GM19240 (cell line): ENCODE results near the gene A1BG.

Experiments used
- DNase-seq: peaks from one replicate; pipeline ENCODE4 v3.0.0; 2011; ENCODE audit warnings: low spot score; ENCODE audit not compliant: insufficient read length

The A1BG gene, protein sequence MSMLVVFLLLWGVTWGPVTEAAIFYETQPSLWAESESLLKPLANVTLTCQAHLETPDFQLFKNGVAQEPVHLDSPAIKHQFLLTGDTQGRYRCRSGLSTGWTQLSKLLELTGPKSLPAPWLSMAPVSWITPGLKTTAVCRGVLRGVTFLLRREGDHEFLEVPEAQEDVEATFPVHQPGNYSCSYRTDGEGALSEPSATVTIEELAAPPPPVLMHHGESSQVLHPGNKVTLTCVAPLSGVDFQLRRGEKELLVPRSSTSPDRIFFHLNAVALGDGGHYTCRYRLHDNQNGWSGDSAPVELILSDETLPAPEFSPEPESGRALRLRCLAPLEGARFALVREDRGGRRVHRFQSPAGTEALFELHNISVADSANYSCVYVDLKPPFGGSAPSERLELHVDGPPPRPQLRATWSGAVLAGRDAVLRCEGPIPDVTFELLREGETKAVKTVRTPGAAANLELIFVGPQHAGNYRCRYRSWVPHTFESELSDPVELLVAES

DNA sequence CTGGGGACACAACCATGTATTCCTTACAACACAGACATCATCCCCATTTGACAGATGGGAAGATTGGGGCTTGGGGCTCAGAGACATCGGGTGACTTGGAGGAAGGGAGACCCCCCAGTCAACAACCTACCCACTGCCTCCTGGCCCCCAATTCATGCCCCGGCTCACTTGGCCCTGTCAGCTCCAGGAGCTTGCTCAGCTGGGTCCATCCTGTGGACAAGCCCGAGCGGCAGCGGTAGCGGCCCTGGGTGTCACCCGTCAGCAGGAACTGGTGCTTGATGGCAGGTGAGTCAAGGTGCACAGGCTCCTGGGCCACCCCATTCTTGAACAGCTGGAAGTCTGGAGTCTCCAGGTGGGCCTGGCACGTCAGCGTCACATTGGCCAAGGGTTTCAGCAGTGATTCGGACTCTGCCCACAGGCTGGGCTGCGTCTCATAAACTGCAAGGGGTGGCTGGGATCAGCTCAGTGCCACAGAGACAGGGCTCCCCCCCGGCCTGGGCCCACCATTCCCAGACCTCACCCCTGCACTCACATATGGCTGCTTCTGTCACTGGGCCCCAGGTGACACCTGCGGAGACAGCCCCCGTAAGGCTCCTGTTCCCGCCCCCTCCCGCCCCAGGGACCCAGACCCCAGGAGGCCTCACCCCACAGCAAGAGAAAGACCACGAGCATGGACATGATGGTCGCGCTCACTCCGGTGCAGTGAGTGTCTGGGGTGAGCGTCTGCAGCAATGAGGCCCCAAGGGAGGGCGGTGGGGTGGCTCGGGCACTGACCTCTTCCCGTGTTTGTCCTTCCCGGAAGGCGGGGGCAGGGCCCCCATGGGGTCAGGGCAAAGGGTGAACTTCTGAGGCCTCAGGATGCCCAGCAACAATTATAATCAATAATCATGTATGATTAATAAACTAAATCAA lies at the start of gene A1BG:
A1BG (minus strand) TSS at position 733 of the 912 bp plus-strand sequence; CDS start at position 678, 55 bp downstream.
- DNase-seq: no peak

DNA sequence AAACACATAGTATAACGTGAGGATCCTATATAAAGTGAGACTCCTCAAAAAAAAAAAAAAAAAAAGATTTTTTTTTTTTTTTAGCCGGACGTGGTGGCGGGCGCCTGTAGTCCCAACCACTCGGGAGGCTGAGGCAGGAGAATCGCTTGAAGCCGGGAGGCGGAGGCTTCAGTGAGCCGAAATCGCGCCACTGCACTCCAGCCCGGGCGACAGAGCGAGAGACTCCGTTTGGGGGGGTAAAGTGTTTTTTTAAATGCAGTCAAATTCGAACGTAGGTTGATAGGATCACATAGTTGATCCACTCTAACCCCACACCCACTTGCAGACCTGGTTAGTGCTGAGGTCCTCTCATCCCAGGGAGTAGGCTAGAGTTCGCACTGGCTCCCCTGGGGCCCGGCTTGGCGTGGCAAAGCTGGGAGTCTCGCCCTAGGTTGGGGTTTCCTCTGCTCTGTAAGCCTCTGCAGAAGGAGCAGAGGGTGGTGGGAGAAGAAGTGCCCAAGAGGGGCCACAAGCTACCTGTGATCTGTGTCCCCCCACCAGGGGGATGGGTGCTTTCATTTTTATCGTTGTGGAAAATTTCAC lies 48.6 kb upstream of the A1BG start:
- no peak for DNase-seq

- peak; percentile 100 for DNase-seq
These were observed 47.9 kb upstream of the A1BG start for GRCh38 chr19:58400916-58401839.

- no peak for DNase-seq
These were observed 47.1 kb upstream of the A1BG start for GRCh38 chr19:58400316-58400915.

GRCh38 chr19:58399903-58400302 lies 46.6 kb upstream of the A1BG start:
- DNase-seq: no peak

DNA sequence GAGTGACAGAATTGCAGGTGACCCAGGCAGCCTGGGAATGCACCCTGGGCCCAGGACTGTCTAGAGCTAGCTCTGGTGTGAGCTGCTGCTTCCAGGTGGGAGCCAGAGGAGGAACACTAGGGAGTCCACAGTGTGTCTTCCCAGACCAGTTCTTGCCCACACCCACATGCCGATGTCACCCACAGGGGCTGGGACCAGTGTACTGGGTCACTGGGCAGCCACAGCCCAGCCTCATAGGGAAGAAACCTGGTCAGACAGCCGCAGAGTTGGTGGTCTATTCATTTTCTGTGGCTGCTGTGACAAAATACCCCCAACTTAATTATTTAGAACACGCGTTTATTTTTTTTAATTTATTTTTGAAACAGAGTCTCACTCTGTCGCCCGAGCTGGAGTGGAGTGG lies 45.3 kb upstream of the A1BG start:
- DNase-seq: no peak

- no peak for DNase-seq
These were observed 44.8 kb upstream of the A1BG start for GRCh38 chr19:58398087-58398486.

DNA sequence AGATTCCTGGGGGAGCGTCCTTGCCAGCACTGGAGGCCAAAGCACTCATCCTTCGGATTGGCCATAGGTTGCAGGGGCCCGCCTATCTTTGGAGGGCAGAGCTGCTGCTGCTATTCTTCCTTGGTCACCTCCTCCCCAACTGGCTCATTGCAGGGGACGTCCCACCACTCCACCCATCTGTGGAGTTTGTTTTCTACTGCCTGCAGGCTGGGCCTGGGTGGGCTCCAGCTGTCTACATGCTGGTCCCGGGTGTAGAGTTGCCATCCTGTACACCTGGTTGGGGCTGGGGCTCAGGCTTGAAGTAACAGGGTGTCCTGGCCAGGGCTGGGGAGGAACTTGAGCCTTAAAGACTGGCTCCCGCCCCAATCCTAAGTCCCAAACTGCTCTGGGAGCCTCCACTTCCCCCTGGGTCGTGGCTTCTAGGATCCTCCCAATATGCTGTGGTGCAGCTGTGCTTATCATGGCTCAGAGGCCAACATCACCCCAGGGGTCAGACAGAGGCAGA lies 44.3 kb upstream of the A1BG start:
- no peak for DNase-seq

- DNase-seq: no peak
These were observed 43.6 kb upstream of the A1BG start for GRCh38 chr19:58396691-58397532.

DNA sequence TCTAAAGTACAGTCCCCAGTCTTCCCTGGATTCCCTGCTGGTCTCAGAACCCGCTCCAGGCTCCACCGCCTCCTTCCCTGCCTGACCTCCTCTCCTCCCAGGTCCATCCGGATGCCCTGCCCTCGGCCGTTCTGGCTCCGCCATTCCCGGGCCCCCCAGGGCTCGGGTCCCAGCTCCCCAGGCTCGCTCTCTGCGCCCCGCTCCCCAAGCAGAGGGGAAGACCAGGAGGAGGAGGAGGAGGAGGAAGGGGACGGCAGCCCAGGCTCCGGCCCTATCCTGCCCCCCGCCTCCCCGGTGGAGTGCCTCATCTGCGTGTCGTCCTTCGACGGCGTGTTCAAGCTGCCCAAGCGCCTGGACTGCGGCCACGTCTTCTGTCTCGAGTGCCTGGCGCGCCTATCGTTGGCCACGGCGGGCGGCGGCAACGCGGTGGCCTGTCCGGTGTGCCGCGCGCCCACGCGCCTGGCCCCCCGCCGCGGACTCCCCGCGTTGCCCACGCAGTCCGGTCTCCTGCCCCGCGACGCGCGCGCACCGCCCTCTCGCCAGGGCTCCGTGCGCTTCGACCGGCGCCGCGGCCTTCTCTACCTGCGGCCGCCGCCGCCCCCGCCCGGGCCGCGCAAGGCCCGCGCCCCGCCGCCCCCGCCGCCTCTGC lies 42.8 kb upstream of the A1BG start:
- DNase-seq: no peak

GRCh38 chr19:58395220-58395978 lies 42.1 kb upstream of the A1BG start, which contains the start of gene RNF225:
Gene RNF225 (plus strand): TSS chr19:58395656. CDS start chr19:58396090, 434 bp downstream.
- no peak for DNase-seq

DNA sequence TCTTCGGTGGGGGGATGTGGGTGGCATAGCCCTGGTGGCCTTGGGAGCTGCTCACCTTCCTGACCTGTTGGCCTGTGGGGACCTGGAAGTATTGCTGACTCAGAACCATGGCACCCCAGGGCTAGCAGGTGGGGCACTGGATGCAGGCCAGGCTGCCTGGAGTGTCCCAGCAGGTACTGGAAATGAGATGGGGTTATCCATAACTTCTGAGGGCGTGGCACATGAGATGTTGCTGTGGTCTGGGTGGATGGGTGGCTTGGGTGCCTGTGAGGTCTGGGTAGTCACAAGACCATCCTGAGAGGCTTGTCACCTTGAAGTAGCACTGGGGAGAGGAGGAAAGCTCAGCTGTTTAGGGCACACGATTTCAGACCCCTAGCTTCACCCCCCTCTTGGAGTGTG lies 41.5 kb upstream of the A1BG start:
- no peak for DNase-seq

DNA sequence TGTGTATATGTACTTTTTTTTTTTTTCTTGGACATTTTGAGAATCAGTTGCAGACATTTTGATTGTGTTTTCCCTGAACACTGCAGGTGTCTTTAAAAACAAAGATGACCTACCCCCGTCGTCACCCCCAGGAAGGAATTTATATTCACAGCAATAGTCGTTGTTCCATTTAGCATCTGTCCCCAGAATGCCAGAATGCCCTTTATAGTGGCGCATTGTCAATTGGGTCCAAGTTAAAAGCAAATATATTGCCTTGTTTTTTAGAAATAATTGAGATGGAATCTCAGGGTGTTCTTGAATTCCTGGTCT lies 40.4 kb upstream of the A1BG start:
- no peak for DNase-seq

GRCh38 chr19:58392945-58393724 lies 39.8 kb upstream of the A1BG start:
- no peak for DNase-seq

- no peak for DNase-seq
These were observed 34.9 kb upstream of the A1BG start for GRCh38 chr19:58388175-58388526.

GRCh38 chr19:58387338-58388174 lies 34.3 kb upstream of the A1BG start:
- DNase-seq: no peak
